Adrenal gland (tissue), 5 donors: Measurements from ENCODE around the gene TPH1.

Experiments used
- POLR2A ChIP-seq, 2 donors: fragments of 450-650 bp; IDR thresholded peaks; one replicate each; pipeline ENCODE4 v1.6.1; 2017; ENCODE audit warnings: antibody characterized with exemption in 2 of 2, mild to moderate bottlenecking in 2 of 2, moderate library complexity in 1 of 2
- TF ChIP-seq, protein P1 (sequence below), 6 experiments: fragments of 450-650 bp in 4 of 6; fragments of 200-600 bp in 2 of 6; sonication (generic) in 1 of 6; IDR thresholded peaks; 1 replicate in 5 of 6; 2 replicates in 1 of 6; pipeline versions ENCODE4 v1.5.1 to v1.8.0; 2016 to 2021; ENCODE audit warnings: antibody characterized with exemption in 6 of 6, mild to moderate bottlenecking in 2 of 6, moderate library complexity in 1 of 6
- donor health status: DM: no; HTN: no; CAD: no.

GRCh38 chr11:18016789-18017188 is 29.3 kb downstream of the TPH1 start:
- TF ChIP-seq, protein P1, sequence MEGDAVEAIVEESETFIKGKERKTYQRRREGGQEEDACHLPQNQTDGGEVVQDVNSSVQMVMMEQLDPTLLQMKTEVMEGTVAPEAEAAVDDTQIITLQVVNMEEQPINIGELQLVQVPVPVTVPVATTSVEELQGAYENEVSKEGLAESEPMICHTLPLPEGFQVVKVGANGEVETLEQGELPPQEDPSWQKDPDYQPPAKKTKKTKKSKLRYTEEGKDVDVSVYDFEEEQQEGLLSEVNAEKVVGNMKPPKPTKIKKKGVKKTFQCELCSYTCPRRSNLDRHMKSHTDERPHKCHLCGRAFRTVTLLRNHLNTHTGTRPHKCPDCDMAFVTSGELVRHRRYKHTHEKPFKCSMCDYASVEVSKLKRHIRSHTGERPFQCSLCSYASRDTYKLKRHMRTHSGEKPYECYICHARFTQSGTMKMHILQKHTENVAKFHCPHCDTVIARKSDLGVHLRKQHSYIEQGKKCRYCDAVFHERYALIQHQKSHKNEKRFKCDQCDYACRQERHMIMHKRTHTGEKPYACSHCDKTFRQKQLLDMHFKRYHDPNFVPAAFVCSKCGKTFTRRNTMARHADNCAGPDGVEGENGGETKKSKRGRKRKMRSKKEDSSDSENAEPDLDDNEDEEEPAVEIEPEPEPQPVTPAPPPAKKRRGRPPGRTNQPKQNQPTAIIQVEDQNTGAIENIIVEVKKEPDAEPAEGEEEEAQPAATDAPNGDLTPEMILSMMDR (IDR thresholded peaks at IDR 0.05): no peak
- TF ChIP-seq POLR2A (IDR thresholded peaks at IDR 0.05): no peak
